ENCODE results near the gene CCDC90B.

The CCDC90B gene

GRCh38 chr11:83223457-83223856, 62.7 kb downstream of the CCDC90B start:
- no peak for TF ChIP-seq CTCF (IDR thresholded peaks at IDR 0.05; ENCODE audit: borderline replicate concordance, insufficient read depth, low read depth, low read length)
- no peak overlapping the region for H3K4me3 ChIP-seq (ENCODE audit: low read depth, low read length)

GRCh38 chr11:83222499-83222898, 63.7 kb downstream of the CCDC90B start:
- TF ChIP-seq CTCF (IDR thresholded peaks at IDR 0.05; ENCODE audit: borderline replicate concordance, insufficient read depth, low read depth, low read length): no peak

GRCh38 chr11:83221694-83222093, 64.5 kb downstream of the CCDC90B start:
- no peak overlapping the region for H3K4me3 ChIP-seq (ENCODE audit: low read depth, low read length)
- TF ChIP-seq CTCF (IDR thresholded peaks at IDR 0.05; ENCODE audit: borderline replicate concordance, insufficient read depth, low read depth, low read length): no peak

More at GRCh38 chr11:83222499-83222898, 63.7 kb downstream of the CCDC90B start:
- no peak overlapping the region for H3K4me3 ChIP-seq (ENCODE audit: low read depth, low read length)

DNA sequence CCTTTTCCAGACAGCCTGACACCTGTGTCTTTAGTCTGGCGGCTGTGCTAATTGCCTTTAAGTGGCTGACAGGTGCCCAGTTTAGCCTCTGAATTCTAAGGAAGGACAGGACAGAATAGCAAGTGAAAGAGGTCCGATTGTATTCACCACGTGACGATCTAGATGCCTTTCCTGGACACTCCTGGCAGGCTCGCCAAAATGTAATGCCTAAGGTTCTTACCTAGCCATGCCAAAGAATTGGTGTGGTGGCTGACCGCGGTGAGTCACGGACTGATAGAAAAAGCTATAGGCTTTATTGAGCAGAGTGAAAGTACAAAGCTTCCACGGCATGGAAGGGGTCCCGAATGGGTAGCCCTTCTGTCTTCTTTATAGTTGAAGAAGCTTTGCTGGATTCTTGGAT, 65.9 kb downstream of the CCDC90B start:
- TF ChIP-seq CTCF (IDR thresholded peaks at IDR 0.05; ENCODE audit: borderline replicate concordance, insufficient read depth, low read depth, low read length): no peak
- H3K4me3 ChIP-seq (ENCODE audit: low read depth, low read length): no peak overlapping the region

DNA sequence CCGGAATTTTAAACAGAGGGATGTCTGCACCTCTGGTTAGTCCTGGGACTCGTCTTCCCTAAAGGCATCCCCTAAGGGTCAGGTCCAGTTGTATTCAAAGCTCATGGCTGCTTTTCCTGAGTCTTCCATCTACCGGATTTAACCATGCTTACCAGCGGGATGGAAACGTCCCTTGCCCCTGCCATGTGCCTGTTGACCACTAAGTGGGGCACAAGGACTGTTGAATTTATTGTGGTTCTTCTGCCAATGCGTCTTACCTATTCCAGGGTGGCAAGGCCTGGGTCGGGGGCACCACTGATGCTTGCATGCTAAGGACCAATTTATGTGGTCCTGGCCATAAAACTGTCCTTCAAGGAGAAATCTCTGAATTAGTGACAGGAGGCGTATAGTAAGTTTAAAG, 67.1 kb downstream of the CCDC90B start:
- TF ChIP-seq CTCF (IDR thresholded peaks at IDR 0.05; ENCODE audit: borderline replicate concordance, insufficient read depth, low read depth, low read length): 0 out of 2 replicates have a peak, but pooled peaks have one; percentile 2
- no peak overlapping the region for H3K4me3 ChIP-seq (ENCODE audit: low read depth, low read length)

All from GM12875 (cell line).